ENCODE data around the gene NKX2-2. TPM values are rescaled to one million over a fixed set of nuclear protein-coding genes. Genes with fewer than 3 reads are reported as not detected.

The NKX2-2 gene
- total RNA-seq, 1 experiment from 2014 or later, result not detected

GRCh38 chr20:21510414-21511384 lies 3.2 kb downstream of the NKX2-2 start:
- Histone ChIP-seq H3K9me3 (ENCODE audit: insufficient read depth, low read depth) (no peaks in the 10 kb centered on the region), H3F3A (ENCODE audit: insufficient read depth, low read depth) (no peaks in the 10 kb centered on the region), H3K27me3 (ENCODE audit: insufficient read depth, low read depth) (0 out of 2 replicates have a peak, but pooled peaks cover 3% of the 10 kb centered on the region), H3K4me3 (no peak overlapping the region), H3K4me2 (no peak overlapping the region), H2AFZ (no peak overlapping the region), H3K4me1 (replicated peaks; ENCODE audit: insufficient read depth) (no peaks in the 10 kb centered on the region), H3K9me2 (ENCODE audit: insufficient read depth) (no peaks in the 10 kb centered on the region), H3K79me2 (ENCODE audit: low read depth) (no peaks in the 10 kb centered on the region), H3K36me3 (ENCODE audit: low read depth) (no peaks in the 10 kb centered on the region), H3K27ac (no peak overlapping the region), H4K20me1 (ENCODE audit: insufficient read depth) (no peaks in the 10 kb centered on the region)
- intact Hi-C loops (cut with micrococcal nuclease; ENCODE audit: unreplicated experiment), result no loop called here
- no peak for DNase-seq
- TF ChIP-seq CTCF (conservative IDR thresholded peaks at IDR 0.05) (no peak), EZH2 (IDR thresholded peaks at IDR 0.05; ENCODE audit: low read depth) (no peak)
- ChIA-PET CTCF (no interaction called here), POLR2A (ENCODE audit: unreplicated experiment) (no interaction called here)
- no TSS peak for BruUV-seq (replicated peaks)

GRCh38 chr20:21509597-21510371 lies 4.1 kb downstream of the NKX2-2 start:
- Histone ChIP-seq H3K4me1 (replicated peaks; ENCODE audit: insufficient read depth) (no peaks in the 10 kb centered on the region), H3K27me3 (ENCODE audit: insufficient read depth, low read depth) (no peaks in the 10 kb centered on the region), H3K4me2 (no peak overlapping the region), H3K9me2 (ENCODE audit: insufficient read depth) (no peaks in the 10 kb centered on the region), H3K79me2 (ENCODE audit: low read depth) (no peaks in the 10 kb centered on the region), H3K4me3 (no peak overlapping the region), H2AFZ (no peak overlapping the region), H3K9me3 (ENCODE audit: insufficient read depth, low read depth) (no peaks in the 10 kb centered on the region), H3K27ac (no peak overlapping the region), H3F3A (ENCODE audit: insufficient read depth, low read depth) (no peaks in the 10 kb centered on the region), H4K20me1 (ENCODE audit: insufficient read depth) (no peaks in the 10 kb centered on the region), H3K36me3 (ENCODE audit: low read depth) (no peaks in the 10 kb centered on the region)
- CTCF ChIA-PET, result no interaction called here
- DNase-seq, result no peak
- no peak for TF ChIP-seq EZH2 (IDR thresholded peaks at IDR 0.05; ENCODE audit: low read depth)
- TF ChIP-seq CTCF (conservative IDR thresholded peaks at IDR 0.05), result no peak
- POLR2A ChIA-PET (ENCODE audit: unreplicated experiment), result no interaction called here
- BruUV-seq (replicated peaks), result no TSS peak
- intact Hi-C loops (cut with micrococcal nuclease; ENCODE audit: unreplicated experiment), result loop anchor here (10.0 kb wide), 1 partner anchor 675 kb away; no protein-coding TSS in a partner anchor

- ChIA-PET POLR2A (ENCODE audit: unreplicated experiment) (no interaction called here), CTCF (no interaction called here)
- Histone ChIP-seq H3K4me1 (replicated peaks; ENCODE audit: insufficient read depth) (no peaks in the 10 kb centered on the region), H3K4me3 (no peak overlapping the region), H3K27ac (no peak overlapping the region), H3F3A (ENCODE audit: insufficient read depth, low read depth) (no peaks in the 10 kb centered on the region), H3K79me2 (ENCODE audit: low read depth) (no peaks in the 10 kb centered on the region), H2AFZ (no peak overlapping the region), H3K27me3 (ENCODE audit: insufficient read depth, low read depth) (no peaks in the 10 kb centered on the region), H3K36me3 (ENCODE audit: low read depth) (no peaks in the 10 kb centered on the region), H4K20me1 (ENCODE audit: insufficient read depth) (no peaks in the 10 kb centered on the region), H3K4me2 (no peak overlapping the region), H3K9me3 (ENCODE audit: insufficient read depth, low read depth) (no peaks in the 10 kb centered on the region), H3K9me2 (ENCODE audit: insufficient read depth) (no peaks in the 10 kb centered on the region)
- DNase-seq, result no peak
- intact Hi-C loops (cut with micrococcal nuclease; ENCODE audit: unreplicated experiment), result loop anchor here (10.0 kb wide), 1 partner anchor 674 kb away; no protein-coding TSS in a partner anchor
- BruUV-seq (replicated peaks), result no TSS peak
- TF ChIP-seq CTCF (conservative IDR thresholded peaks at IDR 0.05), result no peak
- no peak for TF ChIP-seq EZH2 (IDR thresholded peaks at IDR 0.05; ENCODE audit: low read depth)
Measured at GRCh38 chr20:21509079-21509596, 4.7 kb downstream of the NKX2-2 start.

Data from PC-9 (cell line).